Lower lobe of right lung (tissue), 2 donors: ENCODE results near the gene CDKL2. TPM values are rescaled to one million over a fixed set of nuclear protein-coding genes. Genes with fewer than 3 reads are reported as not detected.

ENCODE experiments used
- ATAC-seq, 2 donors: fragments of 200-7000 bp; cut with Tn5 transposase; one replicate each; pipeline ENCODE4 v1.9.1; 2020 to 2022; ENCODE audit warnings: mild to moderate bottlenecking in 2 of 2, moderate library complexity in 2 of 2
- DNase-seq: peaks from one replicate; pipeline ENCODE4 v3.0.0-alpha.2; 2020
- H3K27ac ChIP-seq: fragments of 200-600 bp; one replicate; pipeline ENCODE4 v1.8.0; 2022
- H3K27me3 ChIP-seq: fragments of 200-600 bp; one replicate; pipeline ENCODE4 v1.8.0; 2022; ENCODE audit warnings: low read depth
- H3K36me3 ChIP-seq: fragments of 200-600 bp; one replicate; pipeline ENCODE4 v1.8.0; 2022; ENCODE audit warnings: mild to moderate bottlenecking
- H3K4me1 ChIP-seq: fragments of 200-600 bp; one replicate; pipeline ENCODE4 v1.8.0; 2022
- H3K4me3 ChIP-seq: fragments of 200-600 bp; one replicate; pipeline ENCODE4 v1.8.0; 2022; ENCODE audit warnings: mild to moderate bottlenecking
- H3K9me3 ChIP-seq: fragments of 200-600 bp; one replicate; pipeline ENCODE4 v1.8.0; 2022
- intact Hi-C: fragments of 100-400 bp; cut with DNase I; formaldehyde crosslinking; loops from one replicate; pipeline ENCODE4 v1.11.0; 2022
- total RNA-seq: library from RNA; stranded (reverse); fragmentation: NEBNext Ultra II Directional; extraction: Animal tissue kit (Norgen Biotek cat#: 25700); gene quantifications from one replicate; pipeline ENCODE4 v1.2.1, GENCODE V29; 2021
- TF ChIP-seq, protein P1 (sequence below): fragments of 200-600 bp; IDR thresholded peaks from one replicate; pipeline ENCODE4 v1.8.0; 2022; ENCODE audit warnings: antibody characterized with exemption, mild to moderate bottlenecking
- donor health status: DM: no; HTN: yes; CAD: no; lungs with severe emphysema.

The CDKL2 gene
- total RNA-seq, 1 donor from 2014 or later, result 20.9 TPM

DNA sequence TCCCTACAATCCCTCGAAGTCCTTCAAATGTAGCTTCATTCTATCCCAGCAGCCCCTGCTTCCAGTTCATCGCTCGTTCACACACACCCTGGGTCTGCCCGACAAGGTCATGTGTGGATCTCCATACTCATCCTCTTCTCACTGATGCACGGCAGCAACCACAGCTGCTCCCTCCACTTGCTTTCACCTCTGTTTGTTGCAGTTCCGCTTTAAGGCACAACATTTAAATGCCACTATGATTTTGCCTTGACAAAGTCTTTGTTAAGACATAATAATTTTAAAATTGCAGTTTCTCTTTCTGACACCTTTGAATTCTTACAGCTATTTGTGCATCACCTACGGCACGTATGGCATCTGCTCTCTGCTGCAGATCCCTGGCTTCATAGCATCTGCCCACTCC is 72.6 kb downstream of the CDKL2 start:
- H3K36me3 ChIP-seq, result no peaks in the 10 kb centered on the region
- intact Hi-C loops, result no loop called here
- DNase-seq (no peak), ATAC-seq (no peak)
- TF ChIP-seq, protein P1, sequence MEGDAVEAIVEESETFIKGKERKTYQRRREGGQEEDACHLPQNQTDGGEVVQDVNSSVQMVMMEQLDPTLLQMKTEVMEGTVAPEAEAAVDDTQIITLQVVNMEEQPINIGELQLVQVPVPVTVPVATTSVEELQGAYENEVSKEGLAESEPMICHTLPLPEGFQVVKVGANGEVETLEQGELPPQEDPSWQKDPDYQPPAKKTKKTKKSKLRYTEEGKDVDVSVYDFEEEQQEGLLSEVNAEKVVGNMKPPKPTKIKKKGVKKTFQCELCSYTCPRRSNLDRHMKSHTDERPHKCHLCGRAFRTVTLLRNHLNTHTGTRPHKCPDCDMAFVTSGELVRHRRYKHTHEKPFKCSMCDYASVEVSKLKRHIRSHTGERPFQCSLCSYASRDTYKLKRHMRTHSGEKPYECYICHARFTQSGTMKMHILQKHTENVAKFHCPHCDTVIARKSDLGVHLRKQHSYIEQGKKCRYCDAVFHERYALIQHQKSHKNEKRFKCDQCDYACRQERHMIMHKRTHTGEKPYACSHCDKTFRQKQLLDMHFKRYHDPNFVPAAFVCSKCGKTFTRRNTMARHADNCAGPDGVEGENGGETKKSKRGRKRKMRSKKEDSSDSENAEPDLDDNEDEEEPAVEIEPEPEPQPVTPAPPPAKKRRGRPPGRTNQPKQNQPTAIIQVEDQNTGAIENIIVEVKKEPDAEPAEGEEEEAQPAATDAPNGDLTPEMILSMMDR, result no peak
- no peaks in the 10 kb centered on the region for H3K9me3 ChIP-seq
- H3K4me3 ChIP-seq, result no peak overlapping the region
- no peaks in the 10 kb centered on the region for H3K27me3 ChIP-seq
- H3K27ac ChIP-seq, result no peak overlapping the region
- H3K4me1 ChIP-seq, result no peaks in the 10 kb centered on the region

GRCh38 chr4:75555294-75556164 is 74.8 kb downstream of the CDKL2 start, which contains the start of gene ODAPH:
Gene ODAPH, plus strand, starts transcription at chr4:75556066. Its CDS starts 17 bp downstream, at chr4:75556083.
- peak in 1 of 2 donors; percentile 21 for ATAC-seq
- no peak for DNase-seq
- H3K9me3 ChIP-seq, result no peaks in the 10 kb centered on the region
- no peak within 1 kb of the TSS for H3K27ac ChIP-seq
- H3K36me3 ChIP-seq, result no peaks in the 10 kb centered on the region
- H3K27me3 ChIP-seq, result no peaks in the 10 kb centered on the region
- TF ChIP-seq, protein P1, result no peak
- no peak within 1 kb of the TSS for H3K4me3 ChIP-seq
- no peaks in the 10 kb centered on the region for H3K4me1 ChIP-seq
- intact Hi-C loops, result no loop called here

DNA sequence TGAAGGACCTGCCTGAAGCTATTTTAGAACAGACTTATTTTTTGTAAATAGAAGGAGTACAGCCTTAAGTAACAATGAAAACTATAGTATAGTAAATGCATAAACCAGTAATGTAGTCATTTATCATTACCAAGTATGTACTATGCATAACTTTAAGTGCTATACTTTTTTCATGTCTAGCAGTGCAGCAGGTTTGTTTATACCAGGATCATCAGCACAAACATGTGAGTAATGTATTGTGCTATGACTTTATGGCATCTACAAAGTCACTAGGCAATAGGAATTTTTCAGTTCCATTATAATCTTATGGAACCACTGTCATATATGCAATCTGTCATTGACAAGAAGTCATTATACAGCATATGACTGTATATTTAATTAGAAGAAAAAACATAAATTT is 77.9 kb downstream of the CDKL2 start:
- H3K36me3 ChIP-seq, result no peaks in the 10 kb centered on the region
- TF ChIP-seq, protein P1, result no peak
- no peak for ATAC-seq

GRCh38 chr4:75549019-75549418 is 81.3 kb downstream of the CDKL2 start:
- Histone ChIP-seq H3K27ac (no peak overlapping the region), H3K36me3 (peaks cover 12% of the 10 kb centered on the region), H3K9me3 (no peaks in the 10 kb centered on the region), H3K4me1 (no peaks in the 10 kb centered on the region), H3K4me3 (no peak overlapping the region), H3K27me3 (no peaks in the 10 kb centered on the region)
- TF ChIP-seq, protein P1, result no peak
- intact Hi-C loops, result no loop called here
- DNase-seq, result no peak
- no peak for ATAC-seq

More for the DNA sequence above, 77.9 kb downstream of the CDKL2 start:
- intact Hi-C loops, result no loop called here
- H3K27ac ChIP-seq, result no peak overlapping the region
- no peaks in the 10 kb centered on the region for H3K9me3 ChIP-seq
- H3K27me3 ChIP-seq, result no peaks in the 10 kb centered on the region
- H3K4me1 ChIP-seq, result no peaks in the 10 kb centered on the region
- no peak overlapping the region for H3K4me3 ChIP-seq
- DNase-seq, result no peak

DNA sequence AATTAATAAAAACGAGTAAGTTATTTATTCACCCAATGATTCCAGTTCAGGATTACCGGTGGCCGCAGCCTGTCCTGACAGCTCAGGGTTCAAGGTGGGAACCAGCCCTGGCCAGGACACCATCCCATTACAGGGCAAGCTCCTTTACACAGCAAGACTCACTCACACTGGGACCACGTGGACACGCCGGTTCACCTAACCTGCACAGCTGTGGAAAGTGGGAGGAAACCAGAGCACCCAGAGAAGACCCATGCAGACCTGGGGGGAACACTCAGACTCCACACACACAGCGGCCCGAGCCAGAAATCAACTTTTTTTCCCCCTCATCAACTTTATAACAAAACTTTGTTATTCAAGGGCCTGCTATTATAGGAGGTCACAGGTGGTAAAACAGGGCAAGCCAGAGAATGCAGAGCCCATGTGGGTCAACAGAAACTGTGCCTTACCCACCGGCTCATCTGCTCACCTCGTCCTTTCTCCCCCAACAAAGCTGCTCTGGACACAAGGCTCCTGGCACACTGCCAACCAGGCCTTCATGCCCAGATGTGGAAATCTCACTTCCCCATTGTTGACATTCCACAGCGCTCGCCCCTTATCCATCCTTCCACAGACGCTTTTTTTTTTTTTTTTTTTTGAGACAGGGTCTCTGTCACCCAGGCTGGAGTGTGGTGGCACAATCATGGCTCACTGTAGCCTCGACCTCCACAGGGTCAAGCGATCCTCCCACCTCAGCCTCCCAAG is 82.5 kb downstream of the CDKL2 start:
- no peak overlapping the region for H3K27ac ChIP-seq
- DNase-seq (peak; percentile 65), ATAC-seq (peak in 1 of 2 donors; percentile 43)
- TF ChIP-seq, protein P1, result no peak
- no peaks in the 10 kb centered on the region for H3K9me3 ChIP-seq
- intact Hi-C loops, result no loop called here
- H3K36me3 ChIP-seq, result peaks cover 12% of the 10 kb centered on the region
- H3K4me1 ChIP-seq, result no peaks in the 10 kb centered on the region
- H3K4me3 ChIP-seq, result no peak overlapping the region
- no peaks in the 10 kb centered on the region for H3K27me3 ChIP-seq
